ENCODE measurements around the gene TLNRD1. TPM values are rescaled to one million over a fixed set of nuclear protein-coding genes. Genes with fewer than 3 reads are reported as not detected.

TLNRD1 gene
- total RNA-seq, 4 donors from 2014 or later: 15.4 to 25.6 (median 19.5) TPM

GRCh38 chr15:81032355-81032754 is 31.6 kb downstream of the TLNRD1 start:
- TF ChIP-seq POLR2A (IDR thresholded peaks at IDR 0.05): no peak
- TF ChIP-seq, protein P1, sequence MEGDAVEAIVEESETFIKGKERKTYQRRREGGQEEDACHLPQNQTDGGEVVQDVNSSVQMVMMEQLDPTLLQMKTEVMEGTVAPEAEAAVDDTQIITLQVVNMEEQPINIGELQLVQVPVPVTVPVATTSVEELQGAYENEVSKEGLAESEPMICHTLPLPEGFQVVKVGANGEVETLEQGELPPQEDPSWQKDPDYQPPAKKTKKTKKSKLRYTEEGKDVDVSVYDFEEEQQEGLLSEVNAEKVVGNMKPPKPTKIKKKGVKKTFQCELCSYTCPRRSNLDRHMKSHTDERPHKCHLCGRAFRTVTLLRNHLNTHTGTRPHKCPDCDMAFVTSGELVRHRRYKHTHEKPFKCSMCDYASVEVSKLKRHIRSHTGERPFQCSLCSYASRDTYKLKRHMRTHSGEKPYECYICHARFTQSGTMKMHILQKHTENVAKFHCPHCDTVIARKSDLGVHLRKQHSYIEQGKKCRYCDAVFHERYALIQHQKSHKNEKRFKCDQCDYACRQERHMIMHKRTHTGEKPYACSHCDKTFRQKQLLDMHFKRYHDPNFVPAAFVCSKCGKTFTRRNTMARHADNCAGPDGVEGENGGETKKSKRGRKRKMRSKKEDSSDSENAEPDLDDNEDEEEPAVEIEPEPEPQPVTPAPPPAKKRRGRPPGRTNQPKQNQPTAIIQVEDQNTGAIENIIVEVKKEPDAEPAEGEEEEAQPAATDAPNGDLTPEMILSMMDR (IDR thresholded peaks at IDR 0.05): no peak
- Histone ChIP-seq H3K27ac (no peak overlapping the region), H3K4me3 (no peak overlapping the region), H3K4me1 (peaks cover 0 to 12% (median 0%) of the 10 kb centered on the region in 4 donors), H3K36me3 (no peaks in the 10 kb centered on the region), H3K27me3 (no peaks in the 10 kb centered on the region), H3K9me3 (no peaks in the 10 kb centered on the region)
- no peak for DNase-seq

DNA sequence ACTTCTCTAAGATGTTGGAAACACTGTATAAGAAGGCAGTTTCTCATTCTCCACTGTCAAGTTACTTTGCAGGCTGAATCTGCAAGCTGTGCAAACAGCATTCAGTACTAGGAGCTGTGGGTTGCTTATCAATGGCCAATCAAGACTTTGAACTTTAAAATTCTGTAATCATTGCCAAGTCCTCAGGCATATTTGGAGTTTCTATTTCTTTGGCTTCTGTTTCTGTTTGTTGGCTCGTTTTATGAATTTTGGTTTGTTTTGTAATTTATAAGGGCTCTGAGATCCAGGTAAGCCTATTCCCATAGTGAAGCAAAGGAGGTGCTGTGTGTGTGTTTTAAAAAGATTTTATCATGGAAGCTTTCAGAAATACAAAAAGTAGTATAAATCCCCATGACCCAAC is 32.1 kb downstream of the TLNRD1 start:
- H3K4me3 ChIP-seq: no peak overlapping the region
- H3K9me3 ChIP-seq: no peaks in the 10 kb centered on the region
- no peaks in the 10 kb centered on the region for H3K27me3 ChIP-seq
- no peak overlapping the region for H3K27ac ChIP-seq
- H3K36me3 ChIP-seq: no peaks in the 10 kb centered on the region
- no peak for DNase-seq
- peaks cover 0 to 12% (median 0%) of the 10 kb centered on the region in 4 donors for H3K4me1 ChIP-seq
- TF ChIP-seq POLR2A (IDR thresholded peaks at IDR 0.05): no peak
- TF ChIP-seq, protein P1 (IDR thresholded peaks at IDR 0.05): no peak

DNA sequence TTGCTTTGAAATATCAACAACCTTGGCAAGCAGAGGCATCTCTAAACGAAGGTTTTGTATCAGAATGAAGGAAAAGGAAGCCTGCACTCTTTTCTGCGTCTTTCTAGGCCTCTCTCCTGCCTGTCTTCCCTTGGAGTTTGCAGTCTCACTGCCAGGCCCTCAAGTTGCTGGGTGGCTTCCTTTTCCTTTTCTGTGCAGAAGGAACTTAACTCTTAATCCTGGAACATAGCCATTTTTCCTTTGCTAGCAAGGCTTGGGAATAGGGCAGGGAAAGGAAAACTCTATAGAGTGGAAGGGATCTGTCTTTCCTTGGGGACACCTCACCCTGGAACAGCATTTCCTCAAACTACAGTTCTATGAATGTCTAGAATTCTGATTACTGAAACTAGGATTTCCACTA is 32.8 kb downstream of the TLNRD1 start:
- Histone ChIP-seq H3K9me3 (no peaks in the 10 kb centered on the region), H3K4me1 (peaks cover 0 to 12% (median 0%) of the 10 kb centered on the region in 4 donors), H3K36me3 (no peaks in the 10 kb centered on the region), H3K27ac (no peak overlapping the region), H3K27me3 (no peaks in the 10 kb centered on the region), H3K4me3 (no peak overlapping the region)
- TF ChIP-seq, protein P1 (IDR thresholded peaks at IDR 0.05): no peak
- no peak for TF ChIP-seq POLR2A (IDR thresholded peaks at IDR 0.05)
- no peak for DNase-seq

DNA sequence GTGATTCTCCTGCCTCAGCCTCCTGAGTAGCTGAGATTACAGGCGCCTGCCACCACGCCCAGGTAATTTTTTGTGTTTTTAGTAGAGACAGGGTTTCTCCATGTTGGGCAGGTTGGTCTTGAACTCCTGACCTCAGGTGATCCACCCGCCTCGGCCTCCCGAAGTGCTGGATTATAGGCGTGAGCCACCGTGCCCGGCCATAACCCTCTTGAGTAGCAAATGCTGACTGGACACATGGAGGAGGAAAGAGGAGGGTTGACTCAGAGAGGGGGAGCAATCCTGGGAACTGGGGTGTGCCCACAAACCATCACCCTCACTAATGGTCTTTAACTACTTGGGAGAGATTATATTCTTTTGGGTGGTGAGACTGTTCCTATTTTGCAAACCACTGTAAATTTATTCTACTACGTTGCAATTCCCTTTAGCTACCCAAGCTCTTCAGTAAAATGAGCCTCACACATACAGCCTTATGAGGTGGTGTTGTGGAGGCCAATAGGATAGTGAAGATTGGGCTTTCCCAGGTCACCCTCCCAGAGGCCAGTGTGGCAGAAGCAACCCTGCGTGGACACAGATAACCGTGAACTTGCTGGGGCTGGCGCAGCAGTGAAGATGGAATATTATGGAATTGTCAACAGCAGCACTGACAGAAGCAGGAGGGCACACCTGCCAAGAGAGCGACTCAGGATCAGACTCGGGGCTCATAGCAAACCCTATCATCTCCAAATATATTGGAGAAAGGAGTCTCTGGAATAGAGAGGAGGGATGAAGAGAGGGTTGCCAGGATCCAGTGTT is 37.4 kb downstream of the TLNRD1 start:
- Histone ChIP-seq H3K4me1 (peaks cover 0 to 3% (median 0%) of the 10 kb centered on the region in 4 donors), H3K4me3 (no peak overlapping the region), H3K27me3 (no peaks in the 10 kb centered on the region), H3K36me3 (no peaks in the 10 kb centered on the region), H3K27ac (no peak overlapping the region), H3K9me3 (no peaks in the 10 kb centered on the region)
- no peak for DNase-seq
- TF ChIP-seq, protein P1 (IDR thresholded peaks at IDR 0.05): no peak
- no peak for TF ChIP-seq POLR2A (IDR thresholded peaks at IDR 0.05)

DNA sequence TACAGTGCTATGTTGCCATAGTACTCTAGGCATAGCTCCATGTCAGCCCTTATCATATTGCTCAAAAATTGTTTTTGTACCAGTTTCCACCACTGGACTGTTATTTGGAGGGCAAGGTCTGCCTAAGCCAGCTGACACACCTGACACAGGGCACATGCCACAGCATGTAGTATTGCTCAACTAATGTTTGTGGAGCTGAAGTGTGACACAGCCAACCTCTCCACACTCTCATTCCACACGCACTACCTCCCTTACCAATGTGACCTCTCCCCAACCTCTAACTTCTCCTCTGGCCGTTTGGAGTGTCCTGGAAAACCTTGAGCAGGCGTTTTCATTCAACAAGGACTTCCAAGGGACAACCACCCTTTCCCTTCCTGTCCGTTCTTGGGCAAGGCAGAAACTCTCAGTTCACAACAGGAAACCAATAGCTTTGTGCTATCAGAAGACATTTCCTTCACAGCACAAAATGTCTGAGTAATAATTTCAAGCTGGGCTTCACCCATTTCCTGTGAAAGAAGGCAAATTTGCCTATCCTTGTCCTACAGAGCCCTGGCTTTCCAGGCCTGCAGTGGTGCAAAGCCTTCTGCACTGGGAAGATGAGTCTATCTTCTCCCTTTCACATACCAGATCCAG is 38.4 kb downstream of the TLNRD1 start:
- TF ChIP-seq, protein P1 (IDR thresholded peaks at IDR 0.05): no peak
- TF ChIP-seq POLR2A (IDR thresholded peaks at IDR 0.05): no peak
- Histone ChIP-seq H3K4me1 (no peaks in the 10 kb centered on the region), H3K27ac (no peak overlapping the region), H3K36me3 (no peaks in the 10 kb centered on the region), H3K27me3 (no peaks in the 10 kb centered on the region), H3K4me3 (no peak overlapping the region), H3K9me3 (no peaks in the 10 kb centered on the region)
- no peak for DNase-seq
